ENCODE measurements around the gene SELENOO. TPM values are rescaled to one million over a fixed set of nuclear protein-coding genes. Genes with fewer than 3 reads are reported as not detected.

The SELENOO gene
- total and polyA plus RNA-seq, 5 donors = 14.6 to 17.1 (median 15.6) TPM

- intact Hi-C loops (cut with DNase I) = no loop called here
- ATAC-seq = no peak
- DNase-seq = peak in 2 of 3 donors; percentile 35 to 48
Measured at GRCh38 chr22:50221410-50222300, 20.8 kb downstream of the SELENOO start.

GRCh38 chr22:50222508-50222907, 21.7 kb downstream of the SELENOO start:
- Histone ChIP-seq H3K27me3 (ENCODE audit: control insufficient read depth, insufficient read depth) (no peaks in the 10 kb centered on the region), H3K9me3 (ENCODE audit: control insufficient read depth, low read length) (no peaks in the 10 kb centered on the region), H3K4me1 (ENCODE audit: control insufficient read depth, insufficient read depth, low read length) (no peaks in the 10 kb centered on the region), H3K4me3 (ENCODE audit: low read length) (no peak overlapping the region), H3K27ac (ENCODE audit: low read length) (no peak overlapping the region)
- ATAC-seq (no peak), DNase-seq (peak in 2 of 3 donors; percentile 30 to 41)
- intact Hi-C loops (cut with DNase I) = no loop called here
- 86% methylated on average over 8 of the region's 8 CpGs for WGBS

More at GRCh38 chr22:50221410-50222300, 20.8 kb downstream of the SELENOO start:
- WGBS = 90% methylated on average over 19 of the region's 19 CpGs
- Histone ChIP-seq H3K27ac (ENCODE audit: low read length) (no peak overlapping the region), H3K4me1 (ENCODE audit: control insufficient read depth, insufficient read depth, low read length) (no peaks in the 10 kb centered on the region), H3K4me3 (ENCODE audit: low read length) (no peak overlapping the region), H3K9me3 (ENCODE audit: control insufficient read depth, low read length) (no peaks in the 10 kb centered on the region), H3K27me3 (ENCODE audit: control insufficient read depth, insufficient read depth) (no peaks in the 10 kb centered on the region)

- Histone ChIP-seq H3K27me3 (ENCODE audit: control insufficient read depth, insufficient read depth) (no peaks in the 10 kb centered on the region), H3K27ac (ENCODE audit: low read length) (no peak overlapping the region), H3K4me3 (ENCODE audit: low read length) (no peak overlapping the region), H3K4me1 (ENCODE audit: control insufficient read depth, insufficient read depth, low read length) (no peaks in the 10 kb centered on the region), H3K9me3 (ENCODE audit: control insufficient read depth, low read length) (no peaks in the 10 kb centered on the region)
- DNase-seq (peak in 2 of 3 donors; percentile 15 to 32), ATAC-seq (no peak)
- WGBS = 94% methylated on average over 16 of the region's 16 CpGs
- intact Hi-C loops (cut with DNase I) = no loop called here
Measured at GRCh38 chr22:50224071-50224470, 23.3 kb downstream of the SELENOO start.

- WGBS = 85% methylated on average over 24 of the region's 24 CpGs
- ATAC-seq = no peak
- H3K4me3 ChIP-seq (ENCODE audit: low read length) = no peak overlapping the region
- no peaks in the 10 kb centered on the region for H3K27me3 ChIP-seq (ENCODE audit: control insufficient read depth, insufficient read depth)
- intact Hi-C loops (cut with DNase I) = no loop called here
- H3K27ac ChIP-seq (ENCODE audit: low read length) = no peak overlapping the region
- H3K9me3 ChIP-seq (ENCODE audit: control insufficient read depth, low read length) = no peaks in the 10 kb centered on the region
- peak in 2 of 3 donors; percentile 45 to 57 for DNase-seq
- H3K4me1 ChIP-seq (ENCODE audit: control insufficient read depth, insufficient read depth, low read length) = no peaks in the 10 kb centered on the region
Measured at GRCh38 chr22:50225200-50225969, 24.6 kb downstream of the SELENOO start.

GRCh38 chr22:50226063-50226874, 25.5 kb downstream of the SELENOO start:
- Histone ChIP-seq H3K4me1 (ENCODE audit: control insufficient read depth, insufficient read depth, low read length) (no peaks in the 10 kb centered on the region), H3K27me3 (ENCODE audit: control insufficient read depth, insufficient read depth) (no peaks in the 10 kb centered on the region), H3K4me3 (ENCODE audit: low read length) (no peak overlapping the region), H3K9me3 (ENCODE audit: control insufficient read depth, low read length) (no peaks in the 10 kb centered on the region), H3K27ac (ENCODE audit: low read length) (no peak overlapping the region)
- ATAC-seq (no peak), DNase-seq (peak in 2 of 3 donors; percentile 35 to 40)
- 93% methylated on average over 31 of the region's 31 CpGs for WGBS
- intact Hi-C loops (cut with DNase I) = no loop called here

- Histone ChIP-seq H3K4me3 (ENCODE audit: low read length) (no peak overlapping the region), H3K27ac (ENCODE audit: low read length) (no peak overlapping the region), H3K4me1 (ENCODE audit: control insufficient read depth, insufficient read depth, low read length) (no peaks in the 10 kb centered on the region), H3K27me3 (ENCODE audit: control insufficient read depth, insufficient read depth) (no peaks in the 10 kb centered on the region), H3K9me3 (ENCODE audit: control insufficient read depth, low read length) (no peaks in the 10 kb centered on the region)
- intact Hi-C loops (cut with DNase I) = no loop called here
- DNase-seq = peak in 2 of 3 donors; percentile 44 to 53
- WGBS = 91% methylated on average over 18 of the region's 18 CpGs
- ATAC-seq = no peak
Measured at GRCh38 chr22:50226875-50227165, 26.0 kb downstream of the SELENOO start.

GRCh38 chr22:50227579-50228215, 26.9 kb downstream of the SELENOO start:
- DNase-seq (peak in 2 of 3 donors; percentile 46), ATAC-seq (no peak)
- Histone ChIP-seq H3K27ac (ENCODE audit: low read length) (no peak overlapping the region), H3K9me3 (ENCODE audit: control insufficient read depth, low read length) (no peaks in the 10 kb centered on the region), H3K27me3 (ENCODE audit: control insufficient read depth, insufficient read depth) (no peaks in the 10 kb centered on the region), H3K4me3 (ENCODE audit: low read length) (no peak overlapping the region), H3K4me1 (ENCODE audit: control insufficient read depth, insufficient read depth, low read length) (no peaks in the 10 kb centered on the region)
- 91% methylated on average over 25 of the region's 25 CpGs for WGBS
- intact Hi-C loops (cut with DNase I) = no loop called here

- H3K27me3 ChIP-seq (ENCODE audit: control insufficient read depth, insufficient read depth) = no peaks in the 10 kb centered on the region
Measured at GRCh38 chr22:50228366-50228765, 27.6 kb downstream of the SELENOO start.

GRCh38 chr22:50229370-50229769, 28.6 kb downstream of the SELENOO start:
- 94% methylated on average over 16 of the region's 16 CpGs for WGBS
- Histone ChIP-seq H3K9me3 (ENCODE audit: control insufficient read depth, low read length) (no peaks in the 10 kb centered on the region), H3K27me3 (ENCODE audit: control insufficient read depth, insufficient read depth) (no peaks in the 10 kb centered on the region), H3K4me1 (ENCODE audit: control insufficient read depth, insufficient read depth, low read length) (no peaks in the 10 kb centered on the region), H3K27ac (ENCODE audit: low read length) (no peak overlapping the region), H3K4me3 (ENCODE audit: low read length) (no peak overlapping the region)
- intact Hi-C loops (cut with DNase I) = no loop called here
- peak in 1 of 3 donors; percentile 29 for DNase-seq
- no peak for ATAC-seq

More at GRCh38 chr22:50228366-50228765, 27.6 kb downstream of the SELENOO start:
- Histone ChIP-seq H3K4me3 (ENCODE audit: low read length) (no peak overlapping the region), H3K4me1 (ENCODE audit: control insufficient read depth, insufficient read depth, low read length) (no peaks in the 10 kb centered on the region), H3K27ac (ENCODE audit: low read length) (no peak overlapping the region), H3K9me3 (ENCODE audit: control insufficient read depth, low read length) (no peaks in the 10 kb centered on the region)
- intact Hi-C loops (cut with DNase I) = no loop called here
- WGBS = 95% methylated on average over 9 of the region's 9 CpGs
- no peak for ATAC-seq
- peak in 2 of 3 donors; percentile 28 to 44 for DNase-seq

- H3K4me1 ChIP-seq (ENCODE audit: control insufficient read depth, insufficient read depth, low read length) = no peaks in the 10 kb centered on the region
- no peak overlapping the region for H3K27ac ChIP-seq (ENCODE audit: low read length)
- DNase-seq (no peak), ATAC-seq (no peak)
- no peak overlapping the region for H3K4me3 ChIP-seq (ENCODE audit: low read length)
- WGBS = 88% methylated on average over 20 of the region's 20 CpGs
- no peaks in the 10 kb centered on the region for H3K27me3 ChIP-seq (ENCODE audit: control insufficient read depth, insufficient read depth)
- intact Hi-C loops (cut with DNase I) = loop anchor here in 1 of 4 donors (10.0 kb wide), 1 partner anchor 272 kb away; the partner anchor contains the start of genes LMF2 and NCAPH2
- no peaks in the 10 kb centered on the region for H3K9me3 ChIP-seq (ENCODE audit: control insufficient read depth, low read length)
Measured at GRCh38 chr22:50232481-50233151, 31.8 kb downstream of the SELENOO start.
